Measurements from ENCODE around the gene SLC8A1.

GRCh38 chr2:40268566-40268965 is 183.3 kb downstream of the SLC8A1 start:
- TF ChIP-seq, protein P1, sequence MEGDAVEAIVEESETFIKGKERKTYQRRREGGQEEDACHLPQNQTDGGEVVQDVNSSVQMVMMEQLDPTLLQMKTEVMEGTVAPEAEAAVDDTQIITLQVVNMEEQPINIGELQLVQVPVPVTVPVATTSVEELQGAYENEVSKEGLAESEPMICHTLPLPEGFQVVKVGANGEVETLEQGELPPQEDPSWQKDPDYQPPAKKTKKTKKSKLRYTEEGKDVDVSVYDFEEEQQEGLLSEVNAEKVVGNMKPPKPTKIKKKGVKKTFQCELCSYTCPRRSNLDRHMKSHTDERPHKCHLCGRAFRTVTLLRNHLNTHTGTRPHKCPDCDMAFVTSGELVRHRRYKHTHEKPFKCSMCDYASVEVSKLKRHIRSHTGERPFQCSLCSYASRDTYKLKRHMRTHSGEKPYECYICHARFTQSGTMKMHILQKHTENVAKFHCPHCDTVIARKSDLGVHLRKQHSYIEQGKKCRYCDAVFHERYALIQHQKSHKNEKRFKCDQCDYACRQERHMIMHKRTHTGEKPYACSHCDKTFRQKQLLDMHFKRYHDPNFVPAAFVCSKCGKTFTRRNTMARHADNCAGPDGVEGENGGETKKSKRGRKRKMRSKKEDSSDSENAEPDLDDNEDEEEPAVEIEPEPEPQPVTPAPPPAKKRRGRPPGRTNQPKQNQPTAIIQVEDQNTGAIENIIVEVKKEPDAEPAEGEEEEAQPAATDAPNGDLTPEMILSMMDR (IDR thresholded peaks at IDR 0.05; ENCODE audit: borderline replicate concordance, extremely low read depth, low read length, poor library complexity, severe bottlenecking): no peak
- no peak for TF ChIP-seq EZH2 (IDR thresholded peaks at IDR 0.05; ENCODE audit: borderline replicate concordance, low read depth, low read length, severe bottlenecking)
